Activated gamma-delta T cell (primary cell): ENCODE measurements around the gene ABCG4.
"Not testable (repeated sequence)": the region's sequence is repeated elsewhere in the genome, so short reads cannot be mapped to it uniquely, and the experiment has no call there.

Experiments used
- DNase-seq: peaks from one replicate; lab custom pipeline; 2025; lab: John Stamatoyannopoulos, UW

ABCG4 gene

GRCh38 chr11:119153049-119153818 lies 4.4 kb downstream of the ABCG4 start:
- no peak for DNase-seq

- no peak for DNase-seq
Observed at GRCh38 chr11:119154178-119154577, 5.3 kb downstream of the ABCG4 start.

- no peak for DNase-seq
Observed at GRCh38 chr11:119155733-119156492, 7.1 kb downstream of the ABCG4 start.

- no peak for DNase-seq
Observed at GRCh38 chr11:119156496-119156895, 7.6 kb downstream of the ABCG4 start.

GRCh38 chr11:119157063-119157462 lies 8.2 kb downstream of the ABCG4 start:
- DNase-seq: no peak

GRCh38 chr11:119158467-119158866 lies 9.6 kb downstream of the ABCG4 start:
- no peak for DNase-seq

- no peak for DNase-seq
Observed at GRCh38 chr11:119160151-119160550, 11.3 kb downstream of the ABCG4 start.

- no peak for DNase-seq
Observed at GRCh38 chr11:119161871-119162270, 13.0 kb downstream of the ABCG4 start.

- no peak for DNase-seq
Observed at GRCh38 chr11:119166368-119167076, 17.7 kb downstream of the ABCG4 start.

GRCh38 chr11:119167077-119167458 lies 18.2 kb downstream of the ABCG4 start:
- DNase-seq: not testable (repeated sequence)

GRCh38 chr11:119167933-119168332 lies 19.1 kb downstream of the ABCG4 start:
- no peak for DNase-seq

GRCh38 chr11:119168471-119169281 lies 19.8 kb downstream of the ABCG4 start, which contains the start of gene NLRX1:
Gene NLRX1 (plus strand): TSS chr11:119168725. CDS start chr11:119171404, 2,679 bp downstream.
- DNase-seq: peak; percentile 40

- DNase-seq: no peak
Observed at GRCh38 chr11:119169282-119169719, 20.4 kb downstream of the ABCG4 start.

- DNase-seq: no peak
Observed at GRCh38 chr11:119172513-119172912, 23.7 kb downstream of the ABCG4 start.

GRCh38 chr11:119173453-119173852 lies 24.6 kb downstream of the ABCG4 start:
- no peak for DNase-seq

GRCh38 chr11:119175493-119176077 lies 26.7 kb downstream of the ABCG4 start:
- no peak for DNase-seq

GRCh38 chr11:119178166-119178680 lies 29.4 kb downstream of the ABCG4 start:
- DNase-seq: no peak

GRCh38 chr11:119179342-119179741 lies 30.5 kb downstream of the ABCG4 start:
- DNase-seq: no peak

GRCh38 chr11:119179983-119180382 lies 31.1 kb downstream of the ABCG4 start:
- no peak for DNase-seq

- DNase-seq: no peak
Observed at GRCh38 chr11:119180729-119181676, 32.2 kb downstream of the ABCG4 start.
